NCI-H510A treated with DMSO at 0.1 percent for 48 hours (cell line): Measurements from ENCODE around the gene GPR171.
"Not testable (repeated sequence)": the region's sequence is repeated elsewhere in the genome, so short reads cannot be mapped to it uniquely, and the experiment has no call there.

Experiments
- DNase-seq: peaks from one replicate; lab custom pipeline; 2025; lab: John Stamatoyannopoulos, UW

Gene GPR171

GRCh38 chr3:151175952-151176351, 27.1 kb downstream of the GPR171 start:
- DNase-seq = no peak

DNA sequence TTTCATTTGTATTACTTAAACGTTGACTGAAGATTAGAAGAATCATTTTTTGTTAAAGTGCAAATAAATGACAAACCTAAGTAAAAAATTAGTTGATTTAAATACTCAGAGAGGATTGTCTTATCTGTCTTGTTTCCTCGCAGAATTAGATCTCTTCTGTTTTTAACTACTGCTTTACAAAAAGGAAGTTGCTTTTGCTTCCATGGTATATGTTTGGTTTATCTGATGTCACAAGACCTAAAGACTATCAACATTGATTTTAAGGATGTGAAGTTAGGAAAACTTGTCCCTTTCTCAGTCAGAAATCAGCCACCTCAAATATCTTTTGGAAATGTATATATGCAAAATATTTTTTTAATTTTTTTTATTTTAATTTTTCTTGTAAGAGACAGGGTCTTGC, 28.7 kb downstream of the GPR171 start:
- DNase-seq = no peak

DNA sequence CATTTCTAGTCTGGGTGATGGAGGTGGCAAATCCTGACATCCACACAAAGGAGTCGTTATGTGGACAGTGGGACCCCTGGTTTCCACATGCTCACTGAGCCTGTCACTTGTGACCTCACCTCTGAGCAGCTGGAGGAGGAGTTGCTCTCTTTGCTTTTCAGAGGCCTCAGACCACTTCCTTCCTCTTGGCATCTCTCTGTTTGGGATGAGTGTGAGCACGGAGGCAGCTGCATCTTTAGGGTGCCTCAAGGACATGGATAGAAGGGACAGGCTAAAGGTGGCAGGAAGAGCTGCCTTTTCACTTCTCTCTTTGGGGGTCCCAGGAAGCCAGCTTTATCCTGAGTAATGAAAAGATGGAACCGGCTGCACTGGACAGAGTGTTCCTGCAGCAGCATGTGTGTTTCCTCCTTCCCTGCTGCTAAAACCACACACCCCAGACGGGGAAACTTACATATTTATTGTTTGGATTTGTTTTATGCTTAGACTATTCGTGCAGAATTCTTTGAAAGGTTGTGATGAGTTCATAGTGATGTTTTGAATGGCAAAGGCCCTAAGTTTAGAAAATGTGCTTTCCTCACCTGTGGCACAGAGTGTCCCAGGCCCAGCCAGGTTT, 31.8 kb downstream of the GPR171 start:
- DNase-seq = no peak

DNA sequence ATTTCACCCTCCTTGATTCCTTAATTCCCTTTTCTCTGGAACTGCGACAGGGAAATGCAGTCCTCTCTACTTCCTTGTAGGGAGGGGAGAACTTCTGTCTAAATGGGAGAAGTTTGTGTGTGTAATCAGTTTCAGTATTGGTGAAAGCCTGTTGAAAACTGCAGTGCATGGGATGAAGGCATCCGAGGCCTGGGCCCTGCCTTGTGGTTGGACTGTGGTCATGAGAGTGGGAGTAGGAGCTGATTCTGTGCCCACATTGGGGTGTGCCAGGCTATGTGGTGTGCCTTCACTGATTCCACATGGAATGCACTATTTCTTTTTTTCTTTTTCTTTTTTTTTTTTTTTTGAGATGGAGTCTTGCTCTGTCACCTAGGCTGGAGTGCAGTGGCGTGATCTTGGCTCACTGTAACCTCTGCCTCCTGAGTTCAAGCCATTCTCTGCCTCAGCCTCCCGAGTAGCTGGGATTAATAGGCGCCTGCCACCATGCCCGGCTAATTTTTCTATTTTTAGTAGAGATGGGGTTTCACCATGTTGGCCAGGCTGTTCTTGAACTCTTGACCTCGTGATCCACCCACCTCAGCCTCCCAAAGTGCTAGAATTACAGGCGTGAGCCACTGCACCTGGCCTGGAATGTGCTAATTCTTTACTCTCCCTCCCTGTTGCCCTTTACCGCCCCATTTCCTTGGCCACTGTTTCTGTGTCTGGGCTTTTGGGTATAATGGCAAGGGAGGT, 32.9 kb downstream of the GPR171 start:
- DNase-seq = not testable (repeated sequence)

- no peak for DNase-seq
Observed at GRCh38 chr3:151169262-151169947, 33.6 kb downstream of the GPR171 start.

- peak; percentile 59 for DNase-seq
Observed at GRCh38 chr3:151168269-151169094, 34.5 kb downstream of the GPR171 start.

- DNase-seq = no peak
Observed at GRCh38 chr3:151166161-151166560, 36.9 kb downstream of the GPR171 start.

DNA sequence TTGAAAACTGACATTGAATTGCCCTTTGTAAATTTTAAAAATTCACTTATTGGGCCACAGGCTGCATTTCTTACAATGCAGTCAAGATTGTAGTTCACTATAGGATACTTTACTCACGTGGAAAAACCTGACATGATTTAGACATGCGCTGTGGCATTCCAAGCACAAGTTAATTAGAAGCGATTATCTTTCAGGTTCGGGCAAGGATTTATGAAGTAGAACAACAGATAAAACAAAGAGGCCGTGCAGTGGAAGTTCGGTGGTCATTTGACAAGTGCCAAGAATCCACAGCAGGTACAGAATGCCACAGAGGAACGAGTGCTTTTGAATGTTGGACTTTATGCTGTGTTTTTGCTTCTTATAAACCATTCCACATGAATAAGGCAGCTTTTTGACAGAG, 37.8 kb downstream of the GPR171 start:
- no peak for DNase-seq

- no peak for DNase-seq
Observed at GRCh38 chr3:151159806-151160205, 43.2 kb downstream of the GPR171 start.

DNA sequence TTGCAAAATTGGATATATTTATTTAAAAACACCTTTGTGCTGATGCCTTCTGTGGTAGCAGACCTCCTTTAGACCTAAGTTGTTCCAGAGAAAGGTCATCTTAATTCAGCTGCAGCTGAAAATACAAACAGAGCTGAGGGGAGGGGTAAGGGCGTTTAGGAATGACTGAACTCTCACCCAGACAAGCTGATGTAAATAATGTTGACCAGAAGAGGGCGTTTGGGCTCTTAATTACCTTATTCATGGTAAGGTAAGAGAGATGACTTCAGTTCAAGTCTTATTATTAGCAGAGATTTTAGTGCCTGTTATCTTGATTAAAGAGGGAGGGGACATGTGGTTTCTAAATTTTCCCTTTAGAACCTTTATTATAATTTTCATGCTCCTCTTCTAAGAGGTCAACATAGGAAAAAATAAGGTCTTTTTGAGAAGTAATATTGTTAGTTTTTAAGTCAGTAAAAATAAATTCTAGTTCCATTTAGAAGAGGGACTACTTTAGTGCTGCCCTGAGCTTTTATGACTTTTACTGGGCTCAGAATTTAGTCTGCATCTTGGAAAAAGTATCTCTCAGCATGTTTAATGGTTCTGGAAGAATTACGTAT, 46.3 kb downstream of the GPR171 start:
- DNase-seq = peak; percentile 70

GRCh38 chr3:151155409-151156128, 47.4 kb downstream of the GPR171 start:
- DNase-seq = no peak

DNA sequence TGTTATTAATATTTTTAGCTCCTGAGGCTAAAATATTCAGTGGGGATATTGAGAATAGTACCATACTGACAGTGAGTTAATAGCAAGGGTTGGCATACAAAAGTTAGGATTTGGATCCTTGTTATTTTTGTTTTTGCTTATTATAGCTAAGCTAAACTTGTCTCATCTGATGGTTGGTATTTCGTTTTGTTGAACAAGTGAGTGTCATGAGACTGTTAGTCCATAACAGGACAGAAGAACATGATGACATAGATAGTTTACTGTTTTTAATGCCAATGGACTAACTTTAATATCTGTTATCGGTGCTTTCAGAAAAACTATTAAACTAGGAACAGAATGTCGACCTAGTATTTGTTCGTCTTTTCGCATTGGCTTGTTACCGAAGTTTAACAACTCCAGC, 48.5 kb downstream of the GPR171 start:
- no peak for DNase-seq

- no peak for DNase-seq
Observed at GRCh38 chr3:151152455-151153079, 50.4 kb downstream of the GPR171 start.
